BLaER1 (cell line): ENCODE results near the gene ATF6B.
"Not testable (repeated sequence)": the region's sequence is repeated elsewhere in the genome, so short reads cannot be mapped to it uniquely, and the experiment has no call there.

Experiments used
- H3K27ac ChIP-seq: shearing (Covaris generic); formaldehyde crosslinking; 2 replicates; pipeline ENCODE4 v1.8.1; 2022
- H3K27me3 ChIP-seq: shearing (Covaris generic); formaldehyde crosslinking; 2 replicates; pipeline ENCODE4 v1.8.1; 2022
- H3K36me3 ChIP-seq: shearing (Covaris generic); formaldehyde crosslinking; 2 replicates; pipeline ENCODE4 v1.8.1; 2022
- H3K4me1 ChIP-seq: shearing (Covaris generic); formaldehyde crosslinking; 2 replicates; pipeline ENCODE4 v1.8.1; 2022
- H3K4me2 ChIP-seq: shearing (Covaris generic); formaldehyde crosslinking; 2 replicates; pipeline ENCODE4 v1.8.1; 2022
- H3K4me3 ChIP-seq: shearing (Covaris generic); formaldehyde crosslinking; 2 replicates; pipeline ENCODE4 v1.8.1; 2022
- H3K9ac ChIP-seq: shearing (Covaris generic); formaldehyde crosslinking; 2 replicates; pipeline ENCODE4 v1.8.1; 2022
- H3K9me3 ChIP-seq: shearing (Covaris generic); formaldehyde crosslinking; 2 replicates; pipeline ENCODE4 v1.8.1; 2022
- H4K20me1 ChIP-seq: shearing (Covaris generic); formaldehyde crosslinking; 2 replicates; pipeline ENCODE4 v1.8.1; 2022
- Cebpa-rat ChIP-seq: shearing (Covaris generic); IDR thresholded peaks from 2 replicates; pipeline ENCODE4 v1.8.1; 2022

ATF6B gene

DNA sequence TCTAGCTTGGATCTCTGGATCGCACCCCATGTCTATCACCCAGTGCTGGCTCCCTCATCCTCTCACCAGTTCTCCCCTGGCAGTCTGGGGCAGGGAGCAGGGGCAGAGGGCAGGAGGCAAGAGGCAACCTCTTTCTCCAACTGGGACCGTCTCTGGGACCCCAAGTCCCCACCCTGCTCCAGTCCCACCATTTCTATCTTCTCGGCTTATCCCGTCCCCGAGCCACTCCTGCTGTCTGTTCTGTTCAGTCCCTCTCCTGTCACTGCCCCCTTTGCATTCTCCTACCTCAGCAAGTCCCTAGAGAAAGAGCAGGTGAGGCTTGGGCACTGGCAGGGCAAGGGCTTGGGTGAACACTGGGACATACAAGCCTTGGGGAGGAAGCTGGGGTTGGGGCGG is 18.3 kb downstream of the ATF6B start:
- Histone ChIP-seq H3K36me3 (peaks cover 31% of the 10 kb centered on the region), H3K9me3 (no peaks in the 10 kb centered on the region), H4K20me1 (no peaks in the 10 kb centered on the region), H3K4me1 (peaks cover 32% of the 10 kb centered on the region), H3K4me2 (peak overlapping the region; percentile 67), H3K9ac (no peak overlapping the region), H3K27me3 (no peaks in the 10 kb centered on the region), H3K4me3 (no peak overlapping the region), H3K27ac (no peak overlapping the region)
- TF ChIP-seq Cebpa-rat = no peak

- no peak within 1 kb of the TSS for H3K27ac ChIP-seq
- H3K4me3 ChIP-seq = no peak within 1 kb of the TSS
- no peaks in the 10 kb centered on the region for H3K9me3 ChIP-seq
- no peak for TF ChIP-seq Cebpa-rat
- no peaks in the 10 kb centered on the region for H3K27me3 ChIP-seq
- H3K4me1 ChIP-seq = peaks cover 32% of the 10 kb centered on the region
- peaks cover 26% of the 10 kb centered on the region for H3K36me3 ChIP-seq
- H3K4me2 ChIP-seq = peak within 1 kb of the TSS; percentile 67
- H3K9ac ChIP-seq = no peak within 1 kb of the TSS
- H4K20me1 ChIP-seq = no peaks in the 10 kb centered on the region
These were observed 18.8 kb downstream of the ATF6B start, which contains the start of gene TNXB for GRCh38 chr6:32109114-32109764. TSS of gene TNXB (minus strand) at chr6:32109338. CDS start at chr6:32098198, 11,140 bp downstream.

- TF ChIP-seq Cebpa-rat = no peak
- Histone ChIP-seq H3K9ac (no peak overlapping the region), H3K4me1 (peaks cover 32% of the 10 kb centered on the region), H3K4me3 (no peak overlapping the region), H3K9me3 (no peaks in the 10 kb centered on the region), H3K27ac (no peak overlapping the region), H3K27me3 (no peaks in the 10 kb centered on the region), H3K4me2 (peak overlapping the region; percentile 67), H3K36me3 (peaks cover 21% of the 10 kb centered on the region), H4K20me1 (no peaks in the 10 kb centered on the region)
These were observed 19.3 kb downstream of the ATF6B start for GRCh38 chr6:32108727-32109113.

DNA sequence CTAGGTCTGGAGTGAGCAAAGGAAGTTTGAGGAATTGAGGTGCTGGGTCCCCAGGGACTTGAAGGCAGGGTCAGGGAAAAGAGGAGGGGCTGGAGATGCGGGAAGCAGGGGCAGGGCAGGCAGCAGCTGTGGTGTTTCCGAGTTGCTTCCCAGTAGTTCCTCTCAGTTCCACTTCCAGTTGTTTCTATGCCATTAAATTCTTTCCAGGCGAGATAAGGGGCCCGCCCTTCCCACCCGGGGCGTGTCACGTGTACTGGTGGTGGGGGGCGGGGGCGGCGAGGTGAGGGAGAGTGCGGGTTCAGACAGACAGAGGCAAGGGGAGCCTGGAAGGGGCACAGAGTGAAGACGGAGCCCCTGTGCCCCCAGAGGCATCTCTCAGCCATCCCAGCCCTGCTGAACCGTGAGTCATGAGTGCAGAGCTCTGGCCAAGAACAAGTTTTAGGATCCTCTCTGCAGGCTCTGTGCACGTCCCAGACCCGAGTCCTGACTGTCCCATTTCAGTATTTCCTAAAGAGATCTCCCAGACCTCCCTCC is 19.9 kb downstream of the ATF6B start:
- H4K20me1 ChIP-seq = no peaks in the 10 kb centered on the region
- H3K27ac ChIP-seq = no peak overlapping the region
- H3K9ac ChIP-seq = no peak overlapping the region
- peak overlapping the region; percentile 67 for H3K4me2 ChIP-seq
- H3K9me3 ChIP-seq = no peaks in the 10 kb centered on the region
- H3K4me3 ChIP-seq = no peak overlapping the region
- H3K27me3 ChIP-seq = no peaks in the 10 kb centered on the region
- peaks cover 32% of the 10 kb centered on the region for H3K4me1 ChIP-seq
- H3K36me3 ChIP-seq = peaks cover 15% of the 10 kb centered on the region
- TF ChIP-seq Cebpa-rat = no peak

DNA sequence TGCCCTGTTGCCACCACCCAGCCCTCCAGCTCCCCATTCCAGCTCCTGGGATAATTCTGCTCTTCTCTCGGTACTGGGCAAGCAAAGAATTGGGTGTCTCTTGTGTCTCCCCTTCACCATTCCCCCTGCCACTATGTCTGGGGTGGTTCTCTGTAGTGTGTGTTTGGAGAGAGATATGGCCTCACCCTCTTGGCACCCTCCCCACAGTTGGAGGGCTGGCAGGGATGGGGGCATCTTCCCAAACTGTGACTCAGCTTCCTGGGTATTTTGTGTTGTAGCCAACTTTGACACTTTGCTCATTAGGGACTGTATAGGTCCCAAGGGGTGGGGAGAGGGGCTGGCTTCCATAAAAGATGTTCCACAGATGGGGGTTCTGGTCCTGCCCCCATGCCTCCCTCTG is 20.6 kb downstream of the ATF6B start:
- H3K4me2 ChIP-seq = peak overlapping the region; percentile 67; the same call in 1 of the 2 replicates
- H3K9me3 ChIP-seq = no peaks in the 10 kb centered on the region
- no peak overlapping the region for H3K27ac ChIP-seq

DNA sequence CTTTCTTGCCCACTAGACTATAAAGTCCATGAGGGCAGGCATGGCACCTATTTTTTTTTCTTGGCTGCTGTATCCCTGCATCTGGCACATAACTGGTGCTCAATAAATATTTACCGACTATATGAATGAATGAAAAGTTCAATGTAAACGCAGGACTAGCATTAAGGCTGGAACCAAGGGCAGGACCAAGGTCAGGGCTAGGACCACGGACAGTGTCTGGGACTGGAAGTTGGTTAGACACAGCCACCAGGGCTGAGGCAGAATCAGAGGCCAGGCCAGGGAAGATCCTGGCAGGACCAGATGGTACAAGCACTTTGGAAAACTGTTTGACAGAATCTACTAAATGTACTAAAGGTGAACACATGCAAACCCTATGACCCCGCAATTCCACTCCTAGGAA is 22.6 kb downstream of the ATF6B start:
- Histone ChIP-seq H3K4me2 (no peak overlapping the region), H3K27ac (no peak overlapping the region), H3K9ac (no peak overlapping the region), H4K20me1 (no peaks in the 10 kb centered on the region), H3K36me3 (no peaks in the 10 kb centered on the region), H3K9me3 (no peaks in the 10 kb centered on the region), H3K4me3 (no peak overlapping the region), H3K27me3 (no peaks in the 10 kb centered on the region), H3K4me1 (peaks cover 31% of the 10 kb centered on the region)
- TF ChIP-seq Cebpa-rat = no peak

More for the DNA sequence above, 20.6 kb downstream of the ATF6B start:
- Histone ChIP-seq H3K27me3 (no peaks in the 10 kb centered on the region), H3K4me3 (no peak overlapping the region), H3K4me1 (peaks cover 32% of the 10 kb centered on the region), H3K9ac (no peak overlapping the region), H4K20me1 (no peaks in the 10 kb centered on the region), H3K36me3 (peaks cover 14% of the 10 kb centered on the region)
- TF ChIP-seq Cebpa-rat = no peak

DNA sequence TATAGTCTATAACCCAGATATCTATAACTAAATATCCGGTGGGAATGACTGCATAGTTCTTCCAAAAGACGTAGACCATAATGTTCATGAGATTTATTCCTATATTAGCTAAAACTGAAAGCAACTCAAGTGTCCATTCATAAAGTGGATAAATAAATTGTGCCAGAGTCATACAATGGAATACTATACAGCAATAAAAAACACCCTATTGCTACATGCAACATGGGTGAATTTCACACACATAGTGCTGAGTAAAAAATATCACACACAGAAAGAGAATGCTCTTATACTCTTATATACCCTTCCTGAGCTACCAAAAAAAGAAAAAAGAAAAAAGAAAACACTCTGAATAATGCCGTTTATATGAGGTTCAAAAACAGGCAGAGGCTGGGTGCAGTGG is 25.8 kb downstream of the ATF6B start:
- no peak overlapping the region for H3K9ac ChIP-seq
- H3K4me1 ChIP-seq = no peaks in the 10 kb centered on the region
- H3K4me3 ChIP-seq = no peak overlapping the region
- no peak overlapping the region for H3K27ac ChIP-seq
- H3K36me3 ChIP-seq = no peaks in the 10 kb centered on the region
- H3K4me2 ChIP-seq = no peak overlapping the region
- TF ChIP-seq Cebpa-rat = no peak
- no peaks in the 10 kb centered on the region for H3K27me3 ChIP-seq
- no peaks in the 10 kb centered on the region for H3K9me3 ChIP-seq
- H4K20me1 ChIP-seq = no peaks in the 10 kb centered on the region

GRCh38 chr6:32100251-32100650 is 27.8 kb downstream of the ATF6B start:
- H3K36me3 ChIP-seq, H3K9ac ChIP-seq, H3K27ac ChIP-seq, H3K4me2 ChIP-seq, H3K4me3 ChIP-seq, H3K27me3 ChIP-seq, H3K4me1 ChIP-seq, H4K20me1 ChIP-seq, H3K9me3 ChIP-seq: not testable (repeated sequence)

- H3K4me1 ChIP-seq = no peaks in the 10 kb centered on the region
- no peak overlapping the region for H3K9ac ChIP-seq
- no peak for TF ChIP-seq Cebpa-rat
- H3K27ac ChIP-seq = no peak overlapping the region
- no peaks in the 10 kb centered on the region for H3K9me3 ChIP-seq
- H4K20me1 ChIP-seq = no peaks in the 10 kb centered on the region
- no peaks in the 10 kb centered on the region for H3K36me3 ChIP-seq
- H3K27me3 ChIP-seq = no peaks in the 10 kb centered on the region
- no peak overlapping the region for H3K4me2 ChIP-seq
- no peak overlapping the region for H3K4me3 ChIP-seq
These were observed 30.7 kb downstream of the ATF6B start for GRCh38 chr6:32097364-32097763.

DNA sequence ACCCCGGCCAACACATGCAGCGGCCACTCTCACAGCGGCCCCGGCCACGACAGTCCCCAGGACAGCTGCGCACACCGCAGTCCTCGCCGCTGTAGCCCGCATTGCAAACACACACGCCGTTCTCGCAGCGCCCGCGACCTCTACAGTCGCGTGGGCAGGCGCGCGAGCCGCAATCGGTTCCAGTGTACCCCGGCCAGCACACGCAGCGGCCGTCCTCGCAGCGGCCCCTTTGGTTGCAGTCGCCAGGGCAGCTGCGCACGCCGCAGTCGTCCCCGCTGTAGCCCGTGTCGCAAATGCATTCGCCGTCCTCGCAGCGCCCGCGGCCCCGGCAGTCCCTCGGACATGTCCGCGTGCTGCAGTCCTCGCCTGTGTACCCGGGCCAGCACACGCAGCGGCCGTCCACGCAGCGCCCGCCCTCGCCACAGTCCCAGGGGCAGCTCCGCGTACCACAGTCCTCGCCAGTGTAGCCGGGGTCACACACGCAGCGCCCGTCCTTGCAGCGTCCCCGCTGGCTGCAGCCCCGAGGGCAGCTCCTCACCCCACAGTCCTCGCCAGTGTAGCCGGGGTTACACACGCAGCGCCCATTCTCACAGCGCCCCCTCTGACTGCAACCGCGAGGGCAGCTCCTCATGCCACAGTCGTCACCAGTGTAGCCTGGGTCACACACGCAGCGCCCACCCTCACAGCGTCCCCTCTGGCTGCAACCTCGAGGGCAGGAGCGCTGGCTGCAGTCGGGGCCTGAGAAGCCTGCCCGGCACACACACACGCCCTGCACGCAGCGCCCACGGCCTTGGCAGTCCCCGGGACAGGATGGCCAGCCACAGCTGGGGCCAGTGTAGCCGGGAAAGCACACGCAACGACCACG is 31.4 kb downstream of the ATF6B start:
- Histone ChIP-seq H4K20me1 (no peaks in the 10 kb centered on the region), H3K4me3 (no peak overlapping the region), H3K4me2 (no peak overlapping the region), H3K4me1 (no peaks in the 10 kb centered on the region), H3K27me3 (no peaks in the 10 kb centered on the region), H3K36me3 (no peaks in the 10 kb centered on the region), H3K9ac (no peak overlapping the region), H3K27ac (no peak overlapping the region), H3K9me3 (no peaks in the 10 kb centered on the region)
- no peak for TF ChIP-seq Cebpa-rat
